LoVo (cell line): ENCODE results near the gene ASTN2.

Experiments used
- DNase-seq: peaks from one replicate; pipeline ENCODE4 v3.0.0-alpha.2; 2016; ENCODE audit warnings: low spot score

ASTN2 gene

GRCh38 chr9:117249799-117250198 lies 165.1 kb downstream of the ASTN2 start:
- no peak for DNase-seq

- no peak for DNase-seq
Observed at GRCh38 chr9:117247266-117247665, 167.6 kb downstream of the ASTN2 start.

- DNase-seq = no peak
Observed at GRCh38 chr9:117245175-117245829, 169.6 kb downstream of the ASTN2 start.

- no peak for DNase-seq
Observed at GRCh38 chr9:117242082-117242481, 172.8 kb downstream of the ASTN2 start.

- no peak for DNase-seq
Observed at GRCh38 chr9:117239428-117239827, 175.4 kb downstream of the ASTN2 start.

- DNase-seq = no peak
Observed at GRCh38 chr9:117234103-117234502, 180.8 kb downstream of the ASTN2 start.

GRCh38 chr9:117233016-117233415 lies 181.8 kb downstream of the ASTN2 start:
- no peak for DNase-seq

- no peak for DNase-seq
Observed at GRCh38 chr9:117232281-117232680, 182.6 kb downstream of the ASTN2 start.

GRCh38 chr9:117231012-117231411 lies 183.8 kb downstream of the ASTN2 start:
- no peak for DNase-seq

GRCh38 chr9:117224695-117225094 lies 190.2 kb downstream of the ASTN2 start:
- DNase-seq = no peak

- no peak for DNase-seq
Observed at GRCh38 chr9:117218951-117219350, 195.9 kb downstream of the ASTN2 start.

- DNase-seq = no peak
Observed at GRCh38 chr9:117214416-117214815, 200.4 kb downstream of the ASTN2 start.

- no peak for DNase-seq
Observed at GRCh38 chr9:117211280-117211679, 203.6 kb downstream of the ASTN2 start.

- no peak for DNase-seq
Observed at GRCh38 chr9:117205806-117206205, 209.1 kb downstream of the ASTN2 start.

- no peak for DNase-seq
Observed at GRCh38 chr9:117204971-117205370, 209.9 kb downstream of the ASTN2 start.

GRCh38 chr9:117191504-117192261 lies 223.2 kb downstream of the ASTN2 start:
- DNase-seq = no peak

- no peak for DNase-seq
Observed at GRCh38 chr9:117189121-117189520, 225.7 kb downstream of the ASTN2 start.

GRCh38 chr9:117188394-117188793 lies 226.5 kb downstream of the ASTN2 start:
- no peak for DNase-seq

- DNase-seq = no peak
Observed at GRCh38 chr9:117187498-117187897, 227.4 kb downstream of the ASTN2 start.

- no peak for DNase-seq
Observed at GRCh38 chr9:117184173-117184572, 230.7 kb downstream of the ASTN2 start.

GRCh38 chr9:117182046-117182445 lies 232.8 kb downstream of the ASTN2 start:
- DNase-seq = no peak

- DNase-seq = no peak
Observed at GRCh38 chr9:117180896-117181445, 233.9 kb downstream of the ASTN2 start.

GRCh38 chr9:117178596-117179375 lies 236.1 kb downstream of the ASTN2 start:
- DNase-seq = no peak
